Mesendoderm (in vitro differentiated cells): ENCODE data around the gene TMEM130.

ENCODE experiments used
- DNase-seq: peaks from one replicate; pipeline ENCODE4 v3.0.0; 2013
- H2AK5ac ChIP-seq: 2 replicates; pipeline ENCODE4 v1.6.1; 2013; ENCODE audit warnings: low read length, inconsistent platforms
- H2BK120ac ChIP-seq: 2 replicates; pipeline ENCODE4 v1.6.1; 2013; ENCODE audit warnings: low read depth, mild to moderate bottlenecking, low read length, moderate library complexity, mixed read lengths
- H2BK15ac ChIP-seq: replicated peaks from 2 replicates; pipeline ENCODE4 v1.6.1; 2013; ENCODE audit warnings: low read depth, mild to moderate bottlenecking, moderate library complexity
- H2BK5ac ChIP-seq: 2 replicates; pipeline ENCODE4 v1.6.1; 2013; ENCODE audit warnings: low read length, inconsistent platforms
- H3K18ac ChIP-seq: 2 replicates; pipeline ENCODE4 v1.6.1; 2013; ENCODE audit warnings: mild to moderate bottlenecking, low read length, mixed read lengths
- H3K23ac ChIP-seq: one replicate; pipeline ENCODE4 v1.6.1; 2013; ENCODE audit warnings: low read length
- H3K27ac ChIP-seq: 2 replicates; pipeline ENCODE4 v1.5.1; 2013; ENCODE audit warnings: low read depth, mild to moderate bottlenecking, inconsistent platforms, low read length, moderate library complexity
- H3K27me3 ChIP-seq: 2 replicates; pipeline ENCODE4 v1.6.1; 2013; ENCODE audit warnings: low read length, control low read depth, mild to moderate bottlenecking, inconsistent platforms; ENCODE audit not compliant: insufficient read depth, poor library complexity
- H3K36me3 ChIP-seq: 2 replicates; pipeline ENCODE4 v1.6.1; 2013; ENCODE audit warnings: low read length, inconsistent platforms; ENCODE audit not compliant: control insufficient read depth, insufficient read depth
- H3K4ac ChIP-seq: one replicate; pipeline ENCODE4 v1.6.1; 2013; ENCODE audit warnings: low read depth, mild to moderate bottlenecking, low read length, moderate library complexity
- H3K4me1 ChIP-seq: 2 replicates; pipeline ENCODE4 v1.6.1; 2013; ENCODE audit warnings: low read depth, low read length, inconsistent platforms; ENCODE audit not compliant: control insufficient read depth
- H3K4me2 ChIP-seq: 2 replicates; pipeline ENCODE4 v1.6.1; 2013; ENCODE audit warnings: low read length
- H3K4me3 ChIP-seq: 2 replicates; pipeline ENCODE4 v1.5.1; 2013; ENCODE audit warnings: mild to moderate bottlenecking, low read length
- H3K56ac ChIP-seq: one replicate; pipeline ENCODE4 v1.6.1; 2013; ENCODE audit warnings: low read length
- H3K79me1 ChIP-seq: 2 replicates; pipeline ENCODE4 v1.6.1; 2013; ENCODE audit warnings: low read length, inconsistent platforms
- H3K79me2 ChIP-seq: 2 replicates; pipeline ENCODE4 v1.6.1; 2013; ENCODE audit warnings: mild to moderate bottlenecking, low read length; ENCODE audit not compliant: control insufficient read depth, insufficient read depth
- H3K9ac ChIP-seq: 2 replicates; pipeline ENCODE4 v1.6.1; 2013; ENCODE audit warnings: low read length, inconsistent platforms
- H4K5ac ChIP-seq: one replicate; pipeline ENCODE4 v1.6.1; 2013; ENCODE audit warnings: low read length
- H4K8ac ChIP-seq: one replicate; pipeline ENCODE4 v1.6.1; 2013; ENCODE audit warnings: low read depth, mild to moderate bottlenecking, control low read depth, low read length, moderate library complexity
- WGBS: extraction: QIAGEN DNeasy Blood & Tissue Kit; methylation state at CpG from one replicate; pipeline ENCODE4 v1.1.7; 2013; ENCODE audit warnings: low lambda C conversion rate, missing lambda C conversion rate; ENCODE audit not compliant: insufficient coverage; ENCODE audit errors: extremely low coverage; 5-methylcytosine and 5-hydroxymethylcytosine counted together

Gene TMEM130

DNA sequence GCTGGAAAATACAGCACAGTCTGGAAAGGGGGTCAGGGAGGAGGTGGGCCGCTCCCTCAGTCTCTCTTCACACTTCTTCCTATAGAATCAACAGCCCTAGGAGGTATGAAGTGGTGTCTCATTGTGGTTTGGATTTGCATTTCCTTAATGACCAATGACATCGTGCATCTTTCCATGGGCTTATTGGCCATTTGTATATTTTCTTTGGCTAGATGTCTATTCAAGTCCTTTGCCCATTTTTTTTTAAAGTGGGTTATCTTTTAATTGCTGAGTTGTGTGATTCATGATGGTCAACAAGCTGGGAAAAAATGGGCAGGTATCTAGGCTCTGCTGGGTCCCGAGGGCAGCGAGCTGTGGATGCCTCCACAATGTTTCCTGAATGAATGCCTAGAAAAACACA, 29.1 kb downstream of the TMEM130 start:
- Histone ChIP-seq H3K27me3 (no peaks in the 10 kb centered on the region), H3K4me2 (no peak overlapping the region), H3K36me3 (no peaks in the 10 kb centered on the region), H2AK5ac (no peak overlapping the region), H3K4me3 (no peak overlapping the region), H4K8ac (no peak overlapping the region), H3K23ac (no peak overlapping the region), H3K56ac (no peak overlapping the region), H4K5ac (no peak overlapping the region), H2BK5ac (no peak overlapping the region), H3K9ac (no peak overlapping the region), H3K18ac (no peak overlapping the region), H3K79me2 (no peaks in the 10 kb centered on the region), H2BK120ac (no peak overlapping the region), H3K27ac (no peak overlapping the region), H3K79me1 (no peaks in the 10 kb centered on the region), H3K4me1 (no peaks in the 10 kb centered on the region), H2BK15ac (no peak overlapping the region), H3K4ac (no peak overlapping the region)
- no CpG with 5 or more reads among the region's 4 CpGs for WGBS
- DNase-seq, result no peak

DNA sequence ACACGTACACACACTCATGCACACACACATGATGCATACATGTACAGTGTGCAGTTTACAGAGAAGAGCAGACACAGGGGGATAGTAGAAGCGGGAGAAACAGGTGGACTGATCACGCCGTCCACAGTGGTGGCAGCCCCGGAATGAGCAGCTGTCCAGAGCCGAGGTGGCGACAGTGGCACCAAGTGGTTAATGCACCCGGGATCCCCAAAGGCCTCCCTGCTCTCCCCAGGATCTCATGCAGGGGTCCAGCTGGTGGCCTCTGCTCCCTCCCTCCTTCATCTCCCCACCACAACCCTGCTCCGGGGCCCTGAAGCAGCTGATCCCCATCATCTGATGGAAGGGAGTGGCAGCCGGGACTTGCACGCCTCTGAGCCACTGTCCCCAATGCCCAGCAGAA, 29.7 kb downstream of the TMEM130 start:
- DNase-seq, result no peak
- Histone ChIP-seq H3K79me2 (no peaks in the 10 kb centered on the region), H2BK120ac (no peak overlapping the region), H3K4ac (no peak overlapping the region), H3K4me2 (no peak overlapping the region), H3K4me3 (no peak overlapping the region), H3K79me1 (no peaks in the 10 kb centered on the region), H3K23ac (no peak overlapping the region), H2AK5ac (no peak overlapping the region), H4K5ac (no peak overlapping the region), H3K4me1 (no peaks in the 10 kb centered on the region), H3K56ac (no peak overlapping the region), H3K18ac (no peak overlapping the region), H3K9ac (no peak overlapping the region), H4K8ac (no peak overlapping the region), H3K36me3 (no peaks in the 10 kb centered on the region), H3K27me3 (no peaks in the 10 kb centered on the region), H3K27ac (no peak overlapping the region), H2BK15ac (no peak overlapping the region), H2BK5ac (no peak overlapping the region)
- WGBS, result no CpG with 5 or more reads among the region's 11 CpGs

DNA sequence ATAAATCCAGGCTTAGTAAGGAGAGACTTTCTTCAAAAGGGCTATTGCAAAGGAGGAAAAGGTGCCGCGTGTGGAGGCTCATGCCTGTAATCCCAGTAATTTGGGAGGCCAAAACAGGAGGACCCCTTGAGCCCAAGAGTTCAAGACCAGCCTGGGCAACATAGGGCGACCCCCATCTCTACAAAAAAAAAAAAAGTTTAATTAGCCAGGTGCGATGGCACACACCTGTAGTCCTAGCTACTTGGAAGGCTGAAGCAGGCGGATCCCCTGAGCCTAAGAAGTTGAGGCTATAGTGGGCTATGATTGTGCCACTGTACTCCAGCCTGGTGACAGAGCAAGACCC, 32.2 kb downstream of the TMEM130 start:
- no peak overlapping the region for H3K56ac ChIP-seq
- DNase-seq, result no peak
- no peak overlapping the region for H3K4ac ChIP-seq
- H2BK5ac ChIP-seq, result no peak overlapping the region
- no peaks in the 10 kb centered on the region for H3K36me3 ChIP-seq
- no peaks in the 10 kb centered on the region for H3K79me2 ChIP-seq
- H3K9ac ChIP-seq, result no peak overlapping the region
- H2BK120ac ChIP-seq, result no peak overlapping the region
- no peak overlapping the region for H3K23ac ChIP-seq
- no peak overlapping the region for H2BK15ac ChIP-seq
- H3K79me1 ChIP-seq, result no peaks in the 10 kb centered on the region
- no peak overlapping the region for H4K5ac ChIP-seq
- H3K4me3 ChIP-seq, result no peak overlapping the region
- H2AK5ac ChIP-seq, result no peak overlapping the region
- WGBS, result no CpG with 5 or more reads among the region's 5 CpGs
- no peak overlapping the region for H4K8ac ChIP-seq
- H3K27ac ChIP-seq, result no peak overlapping the region
- H3K4me2 ChIP-seq, result no peak overlapping the region
- H3K4me1 ChIP-seq, result no peaks in the 10 kb centered on the region
- no peaks in the 10 kb centered on the region for H3K27me3 ChIP-seq
- H3K18ac ChIP-seq, result no peak overlapping the region

DNA sequence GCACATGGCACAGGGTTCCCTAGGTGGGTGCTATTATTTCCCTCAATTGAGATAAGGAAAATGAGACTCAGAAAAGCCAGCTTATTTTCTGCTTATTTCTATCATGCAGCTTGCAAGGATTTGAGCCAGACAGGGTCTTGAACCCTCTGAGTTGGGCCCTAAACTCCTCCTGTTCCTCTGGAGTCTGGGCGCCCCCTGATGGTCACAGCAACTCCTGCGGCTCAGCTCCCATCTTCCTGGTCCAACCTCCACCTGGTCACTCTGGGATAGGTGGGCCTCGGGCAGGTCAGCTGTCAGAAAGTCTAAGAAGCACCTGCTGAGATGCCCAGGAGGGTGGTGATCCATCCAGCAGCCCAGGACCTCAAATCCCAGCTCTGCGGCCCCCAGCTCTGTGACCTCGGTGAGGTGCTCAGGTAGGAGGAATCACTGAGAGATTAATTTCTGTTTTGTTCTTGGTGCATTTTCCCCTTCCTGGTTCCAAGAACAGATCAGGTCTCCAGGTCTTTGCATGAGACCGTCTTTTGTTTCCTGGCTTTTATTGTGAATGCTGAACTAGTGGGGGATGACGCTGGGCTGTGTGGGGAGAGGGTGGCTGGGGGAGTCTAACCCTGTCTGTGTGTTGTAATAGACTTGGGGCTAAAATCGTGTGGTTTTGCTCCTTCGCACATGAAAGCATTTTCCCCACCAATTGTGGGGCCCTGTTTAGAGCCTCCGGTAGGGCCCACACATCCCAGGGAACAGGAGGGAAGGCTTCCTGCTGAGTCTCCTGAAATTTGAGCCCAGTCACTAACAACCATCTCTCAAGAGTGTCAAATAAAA, 32.8 kb downstream of the TMEM130 start:
- no peak overlapping the region for H3K18ac ChIP-seq
- H3K79me2 ChIP-seq, result no peaks in the 10 kb centered on the region
- H3K27me3 ChIP-seq, result no peaks in the 10 kb centered on the region
- H3K4me2 ChIP-seq, result no peak overlapping the region
- no peaks in the 10 kb centered on the region for H3K4me1 ChIP-seq
- DNase-seq, result peak; percentile 74
- no CpG with 5 or more reads among the region's 10 CpGs for WGBS
- no peak overlapping the region for H3K23ac ChIP-seq
- H4K8ac ChIP-seq, result no peak overlapping the region
- no peak overlapping the region for H3K4me3 ChIP-seq
- no peak overlapping the region for H3K9ac ChIP-seq
- H3K56ac ChIP-seq, result no peak overlapping the region
- no peak overlapping the region for H2BK120ac ChIP-seq
- H4K5ac ChIP-seq, result no peak overlapping the region
- no peak overlapping the region for H2BK15ac ChIP-seq
- no peak overlapping the region for H2BK5ac ChIP-seq
- no peaks in the 10 kb centered on the region for H3K79me1 ChIP-seq
- no peak overlapping the region for H2AK5ac ChIP-seq
- no peaks in the 10 kb centered on the region for H3K36me3 ChIP-seq
- H3K27ac ChIP-seq, result no peak overlapping the region
- no peak overlapping the region for H3K4ac ChIP-seq

GRCh38 chr7:98834949-98835348, 34.9 kb downstream of the TMEM130 start:
- Histone ChIP-seq H2AK5ac (no peak overlapping the region), H3K27ac (no peak overlapping the region), H2BK15ac (no peak overlapping the region), H3K18ac (no peak overlapping the region), H4K5ac (no peak overlapping the region), H3K36me3 (no peaks in the 10 kb centered on the region), H3K4me3 (no peak overlapping the region), H3K9ac (no peak overlapping the region), H4K8ac (no peak overlapping the region), H2BK5ac (no peak overlapping the region), H2BK120ac (no peak overlapping the region), H3K79me1 (no peaks in the 10 kb centered on the region), H3K23ac (no peak overlapping the region), H3K4me2 (no peak overlapping the region), H3K27me3 (no peaks in the 10 kb centered on the region), H3K4me1 (no peaks in the 10 kb centered on the region), H3K4ac (no peak overlapping the region), H3K56ac (no peak overlapping the region), H3K79me2 (no peaks in the 10 kb centered on the region)
- DNase-seq, result no peak
- no CpG with 5 or more reads among the region's 8 CpGs for WGBS

DNA sequence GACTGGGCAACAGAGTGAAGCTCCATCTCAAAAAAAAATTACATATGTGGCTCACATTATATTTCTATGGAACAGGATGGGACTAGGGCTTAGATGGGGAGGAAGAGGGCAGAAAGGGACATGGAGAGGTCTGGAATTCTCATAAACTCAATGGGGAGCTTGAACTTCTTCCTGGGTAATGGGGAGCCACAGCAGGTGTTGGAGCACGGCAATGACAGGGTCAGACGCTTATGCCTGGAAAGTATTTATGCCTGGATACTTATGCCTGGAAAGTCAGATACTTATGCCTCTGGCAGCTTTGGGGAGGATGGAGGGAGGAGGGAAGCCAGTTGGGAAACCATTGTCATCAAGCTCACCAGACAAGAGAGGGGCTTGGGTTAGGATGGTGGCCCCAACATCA, 36.8 kb downstream of the TMEM130 start:
- no CpG with 5 or more reads among the region's 2 CpGs for WGBS
- H4K5ac ChIP-seq, result no peak overlapping the region

More for the DNA sequence above, 36.8 kb downstream of the TMEM130 start:
- no peaks in the 10 kb centered on the region for H3K4me1 ChIP-seq
- H3K27me3 ChIP-seq, result no peaks in the 10 kb centered on the region
- no peak for DNase-seq
- H3K36me3 ChIP-seq, result no peaks in the 10 kb centered on the region
- no peak overlapping the region for H2BK120ac ChIP-seq
- H4K8ac ChIP-seq, result no peak overlapping the region
- no peak overlapping the region for H3K4me3 ChIP-seq
- no peak overlapping the region for H3K27ac ChIP-seq
- no peak overlapping the region for H3K56ac ChIP-seq
- H3K4ac ChIP-seq, result no peak overlapping the region
- no peak overlapping the region for H3K23ac ChIP-seq
- no peak overlapping the region for H3K9ac ChIP-seq
- no peak overlapping the region for H3K18ac ChIP-seq
- no peak overlapping the region for H2BK5ac ChIP-seq
- no peaks in the 10 kb centered on the region for H3K79me1 ChIP-seq
- H3K79me2 ChIP-seq, result no peaks in the 10 kb centered on the region
- H2BK15ac ChIP-seq, result no peak overlapping the region
- no peak overlapping the region for H3K4me2 ChIP-seq
- H2AK5ac ChIP-seq, result no peak overlapping the region
